Measurements from ENCODE around the gene FYN. TPM values are rescaled to one million over a fixed set of nuclear protein-coding genes. Genes with fewer than 3 reads are reported as not detected.
A peak's percentile ranks its signal among the peaks of the same experiment; 100 is the strongest.

Gene FYN
- total and polyA plus RNA-seq, 2 of the 13 experiments (the other 11 are each of a cell fraction or from before 2014, with no cell fraction given): 15.5 to 24.6 TPM

DNA sequence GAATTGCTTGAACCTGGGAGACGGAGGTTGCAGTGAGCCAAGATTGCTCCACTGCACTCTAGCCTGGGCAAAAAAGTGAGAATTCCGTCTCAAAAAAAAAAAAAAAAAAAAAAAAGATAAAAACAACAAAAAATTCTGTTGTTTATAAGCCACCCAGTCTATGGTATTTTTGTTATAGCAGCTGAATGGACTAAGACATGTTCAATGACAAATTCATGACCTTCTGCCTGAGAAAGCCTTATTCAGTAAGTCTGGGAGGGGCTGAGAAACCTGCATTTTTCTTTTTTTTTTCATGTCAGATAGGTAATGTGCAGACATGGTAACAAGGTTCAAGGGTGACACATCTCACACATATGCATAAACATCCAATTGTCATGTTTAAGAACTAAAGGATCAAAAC lies 227.2 kb downstream of the FYN start:
- no peak overlapping the region for H3K4me3 ChIP-seq (replicated peaks in 1 of 3; ENCODE audit: insufficient read depth in 1 of 3, low read depth in 2 of 3, low read length in 3 of 3)
- DNase-seq (ENCODE audit: low spot score) (no peak), ATAC-seq (no peak), FAIRE-seq (no peak)
- H3K36me3 ChIP-seq (replicated peaks in 1 of 2; ENCODE audit: control insufficient read depth in 1 of 2, insufficient read depth in 2 of 2, low read length in 2 of 2): no peaks in the 10 kb centered on the region
- H2AFZ ChIP-seq (ENCODE audit: low read length): no peak overlapping the region
- peaks cover 30% of the 10 kb centered on the region for H3K4me1 ChIP-seq (ENCODE audit: insufficient read depth, low read length)
- H3K4me2 ChIP-seq (ENCODE audit: low read depth, low read length): no peak overlapping the region
- H3K9ac ChIP-seq (ENCODE audit: insufficient read depth, low read depth, low read length): no peak overlapping the region
- H3K27me3 ChIP-seq (ENCODE audit: control insufficient read depth in 1 of 2, insufficient read depth in 2 of 2, low read length in 2 of 2): no peaks in the 10 kb centered on the region
- no peaks in the 10 kb centered on the region for H4K20me1 ChIP-seq (ENCODE audit: insufficient read depth, low read length)
- no peak for TF ChIP-seq ZNF33A (CRISPR knock-in tag; IDR thresholded peaks at IDR 0.05; ENCODE audit: borderline replicate concordance)
- TF ChIP-seq ZNF12 (CRISPR knock-in tag; IDR thresholded peaks at IDR 0.05): peak; percentile 74
- H3K9me3 ChIP-seq (ENCODE audit: low read length): no peaks in the 10 kb centered on the region
- H3K27ac ChIP-seq (ENCODE audit: extremely low read length, insufficient read depth, low read length): no peak overlapping the region
- intact Hi-C loops (cut with micrococcal nuclease; ENCODE audit: unreplicated experiment): no loop called here
- no peaks in the 10 kb centered on the region for H3K79me2 ChIP-seq (ENCODE audit: insufficient read depth, low read length)
- ChIA-PET POLR2A (no interaction called here), CTCF (ENCODE audit: low intra/inter-chr PET ratio, low total read pairs) (no interaction called here)
- WGBS (ENCODE audit: low lambda C conversion rate): 48% methylated on average over 2 of the region's 2 CpGs
- in situ Hi-C loops (cut with HindIII; ENCODE audit: extremely low pct_ligation_motif_present, low pct_unique_long_range_greater_than_20kb): loop anchor here (25.0 kb wide), 2 partner anchors 284 to 584 kb away; no protein-coding TSS in a partner anchor
- BruUV-seq (replicated peaks): no TSS peak

DNA sequence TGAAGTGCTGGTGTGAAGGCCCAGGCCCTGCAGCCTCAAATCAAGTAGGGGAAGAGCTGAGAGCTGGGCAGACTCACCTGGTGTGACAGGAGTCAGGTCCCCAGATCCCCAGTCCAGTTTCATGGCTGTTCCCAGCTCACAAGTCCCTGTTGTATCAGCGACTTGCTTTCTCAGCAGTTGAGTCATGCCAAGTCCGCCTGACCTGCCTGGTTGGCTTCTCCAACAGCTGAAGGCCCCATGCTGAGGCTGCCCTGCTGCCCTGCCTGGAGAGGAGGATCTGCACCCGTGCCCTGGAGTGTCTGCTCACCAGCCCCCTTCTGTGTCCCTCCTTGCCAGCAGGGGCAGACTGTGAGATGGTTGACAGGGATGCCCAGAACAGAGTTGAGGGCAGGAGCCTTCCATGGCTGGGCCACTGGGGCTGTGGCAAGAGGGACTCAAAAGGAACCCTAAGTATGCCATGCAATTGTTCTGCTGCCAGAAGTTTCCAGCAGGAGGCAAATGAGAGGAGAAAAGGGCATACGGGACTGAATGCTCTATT lies 228.3 kb downstream of the FYN start:
- FAIRE-seq: no peak
- Histone ChIP-seq H3K4me3 (replicated peaks in 1 of 3; ENCODE audit: insufficient read depth in 1 of 3, low read depth in 2 of 3, low read length in 3 of 3) (no peak overlapping the region), H3K79me2 (ENCODE audit: insufficient read depth, low read length) (no peaks in the 10 kb centered on the region), H3K36me3 (replicated peaks in 1 of 2; ENCODE audit: control insufficient read depth in 1 of 2, insufficient read depth in 2 of 2, low read length in 2 of 2) (no peaks in the 10 kb centered on the region), H2AFZ (ENCODE audit: low read length) (no peak overlapping the region), H3K4me1 (ENCODE audit: insufficient read depth, low read length) (peaks cover 20% of the 10 kb centered on the region), H3K27ac (ENCODE audit: extremely low read length, insufficient read depth, low read length) (no peak overlapping the region), H3K9me3 (ENCODE audit: low read length) (no peaks in the 10 kb centered on the region), H3K27me3 (ENCODE audit: control insufficient read depth in 1 of 2, insufficient read depth in 2 of 2, low read length in 2 of 2) (no peaks in the 10 kb centered on the region), H3K9ac (ENCODE audit: insufficient read depth, low read depth, low read length) (no peak overlapping the region), H3K4me2 (ENCODE audit: low read depth, low read length) (no peak overlapping the region), H4K20me1 (ENCODE audit: insufficient read depth, low read length) (no peaks in the 10 kb centered on the region)
- 20% methylated on average over 3 of the region's 4 CpGs for WGBS (ENCODE audit: low lambda C conversion rate)
- peak; percentile 81 for ATAC-seq
- CTCF ChIA-PET (ENCODE audit: low intra/inter-chr PET ratio, low total read pairs): no interaction called here
- BruUV-seq (replicated peaks): no TSS peak
- DNase-seq (ENCODE audit: low spot score): no peak
- intact Hi-C loops (cut with micrococcal nuclease; ENCODE audit: unreplicated experiment) (loop anchor here (5.0 kb wide), 1 partner anchor 38 kb away; the partner anchor contains the start of gene TRAF3IP2), in situ Hi-C loops (cut with HindIII; ENCODE audit: extremely low pct_ligation_motif_present, low pct_unique_long_range_greater_than_20kb) (loop anchor here (25.0 kb wide), 2 partner anchors 283 to 583 kb away; no protein-coding TSS in a partner anchor)
- POLR2A ChIA-PET: no interaction called here
- TF ChIP-seq, protein P1, sequence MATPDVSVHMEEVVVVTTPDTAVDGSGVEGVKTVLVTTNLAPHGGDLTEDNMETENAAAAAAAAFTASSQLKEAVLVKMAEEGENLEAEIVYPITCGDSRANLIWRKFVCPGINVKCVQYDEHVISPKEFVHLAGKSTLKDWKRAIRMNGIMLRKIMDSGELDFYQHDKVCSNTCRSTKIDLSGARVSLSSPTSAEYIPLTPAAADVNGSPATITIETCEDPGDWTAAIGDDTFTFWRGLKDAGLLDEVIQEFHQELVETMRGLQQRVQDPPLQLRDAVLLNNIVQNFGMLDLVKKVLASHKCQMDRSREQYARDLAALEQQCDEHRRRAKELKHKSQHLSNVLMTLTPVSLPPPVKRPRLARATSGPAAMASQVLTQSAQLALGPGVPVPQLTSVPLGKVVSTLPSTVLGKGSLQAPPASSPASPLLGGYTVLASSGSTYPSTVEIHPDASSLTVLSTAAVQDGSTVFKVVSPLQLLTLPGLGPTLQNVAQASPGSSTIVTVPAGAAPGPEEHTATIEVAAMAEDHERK (CRISPR knock-in tag; IDR thresholded peaks at IDR 0.05; ENCODE audit: low read depth): no peak
- no peak for TF ChIP-seq PHF20 (CRISPR knock-in tag; IDR thresholded peaks at IDR 0.05)
- TF ChIP-seq, protein P2, sequence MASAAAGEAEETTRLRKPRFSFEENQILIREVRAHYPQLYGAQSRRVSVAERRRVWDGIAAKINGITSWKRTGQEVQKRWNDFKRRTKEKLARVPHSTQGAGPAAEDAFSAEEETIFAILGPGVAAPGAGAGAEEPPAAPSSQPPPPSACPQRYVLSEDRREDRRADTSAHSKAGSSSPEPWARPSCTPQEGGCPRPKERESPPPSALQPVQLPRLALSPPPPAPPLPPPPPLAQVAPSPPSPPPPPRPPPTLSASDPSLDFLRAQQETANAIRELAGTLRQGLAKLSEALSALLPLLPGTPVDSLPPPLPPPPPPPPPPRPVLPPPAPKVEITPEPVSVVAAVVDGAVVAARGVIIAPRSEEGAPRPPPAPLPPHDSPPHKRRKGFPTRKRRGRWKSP (CRISPR knock-in tag; IDR thresholded peaks at IDR 0.05): no peak
- TF ChIP-seq NR1H2 (CRISPR knock-in tag; IDR thresholded peaks at IDR 0.05; ENCODE audit: borderline replicate concordance, low read depth): no peak
- no peak for TF ChIP-seq MXD4 (CRISPR knock-in tag; IDR thresholded peaks at IDR 0.05)
- TF ChIP-seq ZNF703 (CRISPR knock-in tag; IDR thresholded peaks at IDR 0.05; ENCODE audit: borderline replicate concordance): no peak
- no peak for TF ChIP-seq BORCS8-MEF2B (CRISPR knock-in tag; IDR thresholded peaks at IDR 0.05)
- no peak for TF ChIP-seq ZNF619 (CRISPR knock-in tag; IDR thresholded peaks at IDR 0.05)
- TF ChIP-seq TAF15 (IDR thresholded peaks at IDR 0.05; ENCODE audit: low read depth, low read length, poor library complexity, severe bottlenecking): no peak
- TF ChIP-seq, protein P3, sequence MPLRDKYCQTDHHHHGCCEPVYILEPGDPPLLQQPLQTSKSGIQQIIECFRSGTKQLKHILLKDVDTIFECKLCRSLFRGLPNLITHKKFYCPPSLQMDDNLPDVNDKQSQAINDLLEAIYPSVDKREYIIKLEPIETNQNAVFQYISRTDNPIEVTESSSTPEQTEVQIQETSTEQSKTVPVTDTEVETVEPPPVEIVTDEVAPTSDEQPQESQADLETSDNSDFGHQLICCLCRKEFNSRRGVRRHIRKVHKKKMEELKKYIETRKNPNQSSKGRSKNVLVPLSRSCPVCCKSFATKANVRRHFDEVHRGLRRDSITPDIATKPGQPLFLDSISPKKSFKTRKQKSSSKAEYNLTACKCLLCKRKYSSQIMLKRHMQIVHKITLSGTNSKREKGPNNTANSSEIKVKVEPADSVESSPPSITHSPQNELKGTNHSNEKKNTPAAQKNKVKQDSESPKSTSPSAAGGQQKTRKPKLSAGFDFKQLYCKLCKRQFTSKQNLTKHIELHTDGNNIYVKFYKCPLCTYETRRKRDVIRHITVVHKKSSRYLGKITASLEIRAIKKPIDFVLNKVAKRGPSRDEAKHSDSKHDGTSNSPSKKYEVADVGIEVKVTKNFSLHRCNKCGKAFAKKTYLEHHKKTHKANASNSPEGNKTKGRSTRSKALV (CRISPR knock-in tag; IDR thresholded peaks at IDR 0.05): no peak
- TF ChIP-seq, protein P4, sequence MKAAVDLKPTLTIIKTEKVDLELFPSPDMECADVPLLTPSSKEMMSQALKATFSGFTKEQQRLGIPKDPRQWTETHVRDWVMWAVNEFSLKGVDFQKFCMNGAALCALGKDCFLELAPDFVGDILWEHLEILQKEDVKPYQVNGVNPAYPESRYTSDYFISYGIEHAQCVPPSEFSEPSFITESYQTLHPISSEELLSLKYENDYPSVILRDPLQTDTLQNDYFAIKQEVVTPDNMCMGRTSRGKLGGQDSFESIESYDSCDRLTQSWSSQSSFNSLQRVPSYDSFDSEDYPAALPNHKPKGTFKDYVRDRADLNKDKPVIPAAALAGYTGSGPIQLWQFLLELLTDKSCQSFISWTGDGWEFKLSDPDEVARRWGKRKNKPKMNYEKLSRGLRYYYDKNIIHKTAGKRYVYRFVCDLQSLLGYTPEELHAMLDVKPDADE (CRISPR knock-in tag; IDR thresholded peaks at IDR 0.05): no peak

Data from HepG2 (cell line).